Right lobe of liver (tissue), 6 donors: Measurements from ENCODE around the gene DGKI. TPM values are rescaled to one million over a fixed set of nuclear protein-coding genes. Genes with fewer than 3 reads are reported as not detected.

ENCODE experiments used
- ATAC-seq, 4 donors: fragments of 200-7000 bp; cut with Tn5 transposase; one replicate each; pipeline ENCODE4 v1.9.1; 2020; ENCODE audit warnings: mild to moderate bottlenecking in 4 of 4, moderate library complexity in 4 of 4
- DNase-seq, 3 donors: peaks; one replicate each; pipeline ENCODE4 v3.0.0-alpha.2; 2020
- H3K27ac ChIP-seq, 3 donors: fragments of 200-600 bp; one replicate each; pipeline ENCODE4 v1.8.0; 2022
- H3K27me3 ChIP-seq, 2 donors: fragments of 200-600 bp; one replicate each; pipeline ENCODE4 v1.8.0; 2022
- H3K36me3 ChIP-seq, 4 donors: fragments of 200-600 bp; sonication (generic) in 1 of 4; one replicate each; pipeline versions ENCODE4 v1.5.1 to v1.8.0; 2017 to 2022; ENCODE audit warnings: control low read depth in 1 of 4
- H3K4me1 ChIP-seq, 4 donors: fragments of 200-600 bp; sonication (generic) in 1 of 4; one replicate each; pipeline versions ENCODE4 v1.5.1 to v1.8.0; 2017 to 2022; ENCODE audit warnings: control low read depth in 1 of 4
- H3K4me3 ChIP-seq, 3 donors: fragments of 200-600 bp; one replicate each; pipeline ENCODE4 v1.8.0; 2022
- H3K9me3 ChIP-seq, 4 donors: fragments of 200-600 bp; sonication (generic) in 1 of 4; one replicate each; pipeline versions ENCODE4 v1.5.1 to v1.8.0; 2017 to 2022; ENCODE audit warnings: control low read depth in 1 of 4
- POLR2A ChIP-seq: fragments of 450-650 bp; IDR thresholded peaks from one replicate; pipeline ENCODE4 v1.6.1; 2017; ENCODE audit warnings: antibody characterized with exemption, mild to moderate bottlenecking
- WGBS: methylation state at CpG from one replicate; pipeline ENCODE4 v1.1.6; 2018; ENCODE audit warnings: low coverage, low lambda C conversion rate; ENCODE audit not compliant: insufficient coverage; ENCODE audit errors: missing lambda C conversion rate; 5-methylcytosine and 5-hydroxymethylcytosine counted together
- intact Hi-C, 2 donors: fragments of 100-400 bp; cut with DNase I; formaldehyde crosslinking; loops; one replicate each; pipeline versions ENCODE4 v1.11.2 to v1.14.1; 2022
- total RNA-seq, 6 experiments: library from RNA; depleted of rRNA in 2 of 6; stranded (reverse); fragments of >200 nt in 2 of 6; fragmentation: NEBNext Ultra II Directional in 3 of 6; extraction: Animal tissue kit (Norgen Biotek cat#: 25700) in 3 of 6; gene quantifications; one replicate each; pipeline versions ENCODE4 v1.1.0 to v1.2.4, GENCODE V29; 2016 to 2023
- TF ChIP-seq, protein P1 (sequence below), 4 donors: fragments of 200-600 bp in 3 of 4; fragments of 450-650 bp in 1 of 4; IDR thresholded peaks; one replicate each; pipeline versions ENCODE4 v1.5.1 to v1.8.0; 2016 to 2022; ENCODE audit warnings: antibody characterized with exemption in 4 of 4, mild to moderate bottlenecking in 2 of 4
- donor health status: DM: no; HTN: yes; CAD: no.
- donor health status: DM: no; HTN: no; CAD: no.
- donor health status: DM: no; HTN: no; CAD: no.
- donor health status: DM: no; HTN: yes; CAD: no.
- donor health status: DM: no; HTN: yes; CAD: no.

DGKI gene
- total RNA-seq, 6 experiments from 2014 or later, result 0.05 to 0.35 (median 0.06) TPM; not detected in 1

DNA sequence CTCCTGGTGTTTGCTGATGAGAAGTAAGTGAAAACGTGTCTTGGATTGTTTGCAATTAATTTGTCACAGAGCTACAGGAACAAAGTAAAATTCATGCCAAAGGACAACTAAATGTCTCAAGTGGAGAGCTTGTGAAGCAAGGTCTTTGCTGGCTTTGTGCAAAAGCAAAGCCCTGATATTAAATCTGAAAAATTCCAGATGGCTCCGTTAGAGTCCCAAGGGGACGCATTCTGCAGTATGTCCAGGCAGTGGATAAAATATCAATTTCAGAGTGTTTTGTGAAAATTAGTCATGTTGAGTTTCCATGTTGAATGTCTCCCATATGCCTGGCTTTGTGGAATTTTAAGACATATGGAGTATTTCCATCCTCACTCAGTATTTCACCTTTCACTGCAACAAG lies 400.7 kb downstream of the DGKI start:
- Histone ChIP-seq H3K36me3 (no peaks in the 10 kb centered on the region), H3K27me3 (no peaks in the 10 kb centered on the region), H3K9me3 (no peaks in the 10 kb centered on the region), H3K4me3 (no peak overlapping the region), H3K4me1 (no peaks in the 10 kb centered on the region), H3K27ac (no peak overlapping the region)
- ATAC-seq, result no peak
- intact Hi-C loops, result no loop called here
- no peak for TF ChIP-seq POLR2A
- TF ChIP-seq, protein P1, sequence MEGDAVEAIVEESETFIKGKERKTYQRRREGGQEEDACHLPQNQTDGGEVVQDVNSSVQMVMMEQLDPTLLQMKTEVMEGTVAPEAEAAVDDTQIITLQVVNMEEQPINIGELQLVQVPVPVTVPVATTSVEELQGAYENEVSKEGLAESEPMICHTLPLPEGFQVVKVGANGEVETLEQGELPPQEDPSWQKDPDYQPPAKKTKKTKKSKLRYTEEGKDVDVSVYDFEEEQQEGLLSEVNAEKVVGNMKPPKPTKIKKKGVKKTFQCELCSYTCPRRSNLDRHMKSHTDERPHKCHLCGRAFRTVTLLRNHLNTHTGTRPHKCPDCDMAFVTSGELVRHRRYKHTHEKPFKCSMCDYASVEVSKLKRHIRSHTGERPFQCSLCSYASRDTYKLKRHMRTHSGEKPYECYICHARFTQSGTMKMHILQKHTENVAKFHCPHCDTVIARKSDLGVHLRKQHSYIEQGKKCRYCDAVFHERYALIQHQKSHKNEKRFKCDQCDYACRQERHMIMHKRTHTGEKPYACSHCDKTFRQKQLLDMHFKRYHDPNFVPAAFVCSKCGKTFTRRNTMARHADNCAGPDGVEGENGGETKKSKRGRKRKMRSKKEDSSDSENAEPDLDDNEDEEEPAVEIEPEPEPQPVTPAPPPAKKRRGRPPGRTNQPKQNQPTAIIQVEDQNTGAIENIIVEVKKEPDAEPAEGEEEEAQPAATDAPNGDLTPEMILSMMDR (IDR thresholded peaks at IDR 0.05), result no peak
- 63% methylated on average over 3 of the region's 3 CpGs for WGBS
- DNase-seq, result no peak

DNA sequence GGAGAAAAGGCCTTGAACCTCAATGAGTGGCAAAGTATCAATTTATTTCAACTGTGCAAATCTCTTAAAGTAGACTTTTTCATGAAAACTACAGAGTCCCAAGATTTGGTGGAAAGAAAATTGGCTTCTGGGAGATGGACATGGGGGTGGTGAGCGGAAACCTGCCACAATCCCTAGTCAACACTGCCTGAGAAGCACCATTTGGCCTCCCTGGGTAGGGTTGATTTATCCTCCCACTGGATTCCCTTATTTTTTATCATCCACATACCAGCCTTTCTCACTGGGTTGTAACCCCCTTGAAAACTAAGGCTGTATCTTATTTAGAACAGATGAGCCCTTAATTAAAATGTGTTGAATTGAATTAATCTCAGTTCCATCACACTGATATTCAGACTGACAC lies 401.5 kb downstream of the DGKI start:
- Histone ChIP-seq H3K27me3 (no peaks in the 10 kb centered on the region), H3K36me3 (no peaks in the 10 kb centered on the region), H3K27ac (no peak overlapping the region), H3K9me3 (no peaks in the 10 kb centered on the region), H3K4me1 (no peaks in the 10 kb centered on the region), H3K4me3 (no peak overlapping the region)
- intact Hi-C loops, result no loop called here
- TF ChIP-seq POLR2A, result no peak
- TF ChIP-seq, protein P1 (IDR thresholded peaks at IDR 0.05), result no peak
- ATAC-seq (no peak), DNase-seq (no peak)
- 33% methylated on average over 1 of the region's 1 CpG for WGBS

DNA sequence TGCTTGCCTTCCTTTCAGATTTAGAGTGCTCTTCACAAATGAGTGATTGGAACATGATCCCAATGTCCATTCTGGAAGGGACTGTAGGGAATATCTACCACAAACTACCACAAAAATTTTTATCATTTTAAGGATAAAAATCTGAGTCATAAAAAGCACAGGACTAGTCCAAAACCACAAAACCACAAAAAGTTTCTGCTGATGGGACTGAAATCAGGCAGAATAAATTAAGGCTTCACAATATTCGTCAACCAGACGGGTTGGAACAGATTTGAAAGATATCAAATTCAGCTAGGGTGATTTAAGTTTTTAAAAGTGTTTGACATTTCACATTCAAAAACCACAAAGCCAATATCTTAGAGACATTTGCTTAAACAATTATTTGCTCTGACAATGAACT lies 403.2 kb downstream of the DGKI start:
- WGBS, result 32% methylated on average over 2 of the region's 2 CpGs
- ATAC-seq, result no peak
- intact Hi-C loops, result no loop called here

DNA sequence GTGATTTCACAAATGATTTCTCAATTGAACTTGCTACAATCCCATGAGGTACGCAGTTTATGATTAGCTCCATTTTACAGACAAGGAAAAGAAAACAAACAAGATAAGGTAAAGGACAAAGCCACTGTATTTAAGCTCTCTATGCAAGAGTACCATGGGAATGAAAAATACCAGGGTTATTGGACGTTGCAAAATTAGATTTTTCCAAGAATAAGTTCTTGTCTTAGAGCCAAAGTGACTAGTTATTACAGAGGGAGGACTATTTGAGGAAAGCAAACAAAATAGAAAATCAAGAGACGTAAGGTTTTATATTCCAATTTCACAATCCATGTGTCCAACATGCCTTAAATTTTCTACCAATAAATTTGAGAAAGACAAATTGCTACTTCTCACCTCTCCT lies 405.3 kb downstream of the DGKI start:
- Histone ChIP-seq H3K36me3 (no peaks in the 10 kb centered on the region), H3K4me1 (no peaks in the 10 kb centered on the region), H3K27me3 (no peaks in the 10 kb centered on the region), H3K27ac (no peak overlapping the region), H3K4me3 (no peak overlapping the region), H3K9me3 (no peaks in the 10 kb centered on the region)
- TF ChIP-seq, protein P1 (IDR thresholded peaks at IDR 0.05), result no peak
- TF ChIP-seq POLR2A, result no peak
- 47% methylated on average over 3 of the region's 3 CpGs for WGBS
- DNase-seq (no peak), ATAC-seq (no peak)
- intact Hi-C loops, result no loop called here

More for the DNA sequence above, 403.2 kb downstream of the DGKI start:
- no peak for DNase-seq
- no peaks in the 10 kb centered on the region for H3K27me3 ChIP-seq
- TF ChIP-seq POLR2A, result no peak
- TF ChIP-seq, protein P1 (IDR thresholded peaks at IDR 0.05), result no peak
- H3K4me1 ChIP-seq, result no peaks in the 10 kb centered on the region
- H3K4me3 ChIP-seq, result no peak overlapping the region
- no peaks in the 10 kb centered on the region for H3K9me3 ChIP-seq
- no peak overlapping the region for H3K27ac ChIP-seq
- H3K36me3 ChIP-seq, result no peaks in the 10 kb centered on the region
